NCI-H146 treated with DMSO at 0.1 percent for 48 hours (cell line): Measurements from ENCODE around the gene WRAP73.

Source experiments
- DNase-seq: peaks from one replicate; lab custom pipeline; 2025; ENCODE audit not compliant: unreplicated experiment; lab: John Stamatoyannopoulos, UW

Gene WRAP73

GRCh38 chr1:3681898-3682806 lies 32.2 kb upstream of the WRAP73 start:
- DNase-seq, result no peak

GRCh38 chr1:3681231-3681897 lies 31.5 kb upstream of the WRAP73 start:
- DNase-seq, result no peak

- DNase-seq, result no peak
Observed at GRCh38 chr1:3680488-3681230, 30.8 kb upstream of the WRAP73 start.

GRCh38 chr1:3679799-3680453 lies 30.0 kb upstream of the WRAP73 start:
- no peak for DNase-seq

GRCh38 chr1:3679098-3679555 lies 29.2 kb upstream of the WRAP73 start:
- no peak for DNase-seq

GRCh38 chr1:3678361-3679097 lies 28.6 kb upstream of the WRAP73 start:
- DNase-seq, result no peak

GRCh38 chr1:3677484-3677883 lies 27.6 kb upstream of the WRAP73 start:
- no peak for DNase-seq

GRCh38 chr1:3676581-3677470 lies 26.9 kb upstream of the WRAP73 start:
- no peak for DNase-seq

GRCh38 chr1:3675436-3675835 lies 25.5 kb upstream of the WRAP73 start:
- DNase-seq, result no peak

- DNase-seq, result no peak
Observed at GRCh38 chr1:3674100-3675094, 24.5 kb upstream of the WRAP73 start.

- DNase-seq, result no peak
Observed at GRCh38 chr1:3673381-3674099, 23.6 kb upstream of the WRAP73 start.

GRCh38 chr1:3672971-3673361 lies 23.1 kb upstream of the WRAP73 start:
- DNase-seq, result no peak

- DNase-seq, result no peak
Observed at GRCh38 chr1:3672231-3672970, 22.5 kb upstream of the WRAP73 start.

GRCh38 chr1:3671371-3672180 lies 21.7 kb upstream of the WRAP73 start:
- DNase-seq, result no peak

GRCh38 chr1:3670823-3671265 lies 20.9 kb upstream of the WRAP73 start:
- no peak for DNase-seq

GRCh38 chr1:3669971-3670431 lies 20.1 kb upstream of the WRAP73 start:
- no peak for DNase-seq
